ENCODE results near the gene ITGB1. TPM values are rescaled to one million over a fixed set of nuclear protein-coding genes. Genes with fewer than 3 reads are reported as not detected.
A peak's percentile ranks its signal among the peaks of the same experiment; 100 is the strongest.
"Not testable (repeated sequence)": the region's sequence is repeated elsewhere in the genome, so short reads cannot be mapped to it uniquely, and the experiment has no call there.

ITGB1 gene
- total and polyA plus RNA-seq, 11 donors, result 150 to 1,693 (median 701) TPM

GRCh38 chr10:32982293-32982709 is 24.3 kb upstream of the ITGB1 start:
- no peak for ATAC-seq
- Histone ChIP-seq H3K27me3 (no peaks in the 10 kb centered on the region), H3K27ac (peak overlapping the region in 11 of 12 donors; percentile 87 to 96 (median 93)), H3K4me1 (peaks cover 7 to 70% (median 32%) of the 10 kb centered on the region in 12 donors), H3K36me3 (no peaks in the 10 kb centered on the region), H3K4me3 (no peak overlapping the region), H3K9me3 (no peaks in the 10 kb centered on the region)
- no peak for DNase-seq
- intact Hi-C loops (cut with DNase I), result loop anchor here in 1 of 10 donors (10.0 kb wide), 1 partner anchor 538 kb away; the partner anchor contains the start of gene CCDC7
- WGBS, 4 donors, result 76 to 86% (median 78%) methylated on average over 9 of the region's 9 CpGs
- TF ChIP-seq CTCF (IDR thresholded peaks at IDR 0.05) (no peak), POLR2A (IDR thresholded peaks at IDR 0.05) (no peak)

GRCh38 chr10:32981760-32982159 is 23.7 kb upstream of the ITGB1 start:
- Histone ChIP-seq H3K9me3 (no peaks in the 10 kb centered on the region), H3K27me3 (no peaks in the 10 kb centered on the region), H3K36me3 (no peaks in the 10 kb centered on the region), H3K27ac (peak overlapping the region; percentile 87 to 96 (median 92)), H3K4me3 (peak overlapping the region in 1 of 12 donors; percentile 64), H3K4me1 (peaks cover 7 to 70% (median 32%) of the 10 kb centered on the region in 12 donors)
- peak; percentile 66 to 75 (median 71) for DNase-seq
- 28 to 46% (median 41%) methylated on average over 4 of the region's 4 CpGs for WGBS, 4 donors
- TF ChIP-seq CTCF (IDR thresholded peaks at IDR 0.05) (no peak), POLR2A (IDR thresholded peaks at IDR 0.05) (no peak)
- intact Hi-C loops (cut with DNase I), result loop anchor here in 5 of 10 donors (2.0 to 10.0 kb wide), 3 partner anchors 23 to 537 kb away; partner anchors contain the start of genes ITGB1 (in 3 of the 5) and CCDC7 (in 1 of the 5)
- peak; percentile 22 to 75 (median 41) for ATAC-seq

- peak; percentile 87 to 95 (median 93) for DNase-seq
- intact Hi-C loops (cut with DNase I), result loop anchor here in 5 of 10 donors (1.0 to 10.0 kb wide), 4 partner anchors 22 to 536 kb away; partner anchors contain the start of genes ITGB1 (in 4 of the 5) and CCDC7 (in 1 of the 5)
- H3K27me3 ChIP-seq, result no peaks in the 10 kb centered on the region
- H3K36me3 ChIP-seq, result no peaks in the 10 kb centered on the region
- peak overlapping the region; percentile 15 to 64 (median 58) for H3K4me3 ChIP-seq
- H3K9me3 ChIP-seq, result no peaks in the 10 kb centered on the region
- ATAC-seq, result peak; percentile 93 to 98 (median 96)
- 9 to 16% (median 12%) methylated on average over 26 to 38 of the region's 38 CpGs for WGBS, 4 donors
- TF ChIP-seq CTCF (IDR thresholded peaks at IDR 0.05), result peak in 1 of 12 donors; percentile 2
- peak in 1 of 2 donors; percentile 72 for TF ChIP-seq POLR2A (IDR thresholded peaks at IDR 0.05)
- H3K27ac ChIP-seq, result peak overlapping the region; percentile 87 to 96 (median 92)
- peaks cover 7 to 63% (median 28%) of the 10 kb centered on the region in 12 donors for H3K4me1 ChIP-seq
Observed at GRCh38 chr10:32980558-32981468, 22.8 kb upstream of the ITGB1 start.

- peak overlapping the region; percentile 87 to 96 (median 92) for H3K27ac ChIP-seq
- H3K9me3 ChIP-seq, result no peaks in the 10 kb centered on the region
- 1 to 8% (median 2%) methylated on average over 6 of the region's 6 CpGs for WGBS, 4 donors
- peaks cover 7 to 57% (median 24%) of the 10 kb centered on the region in 12 donors for H3K4me1 ChIP-seq
- DNase-seq (no peak), ATAC-seq (no peak)
- no peaks in the 10 kb centered on the region for H3K27me3 ChIP-seq
- TF ChIP-seq CTCF (IDR thresholded peaks at IDR 0.05), result no peak
- no peak for TF ChIP-seq POLR2A (IDR thresholded peaks at IDR 0.05)
- no peaks in the 10 kb centered on the region for H3K36me3 ChIP-seq
- intact Hi-C loops (cut with DNase I), result loop anchor here in 5 of 10 donors (1.0 to 10.0 kb wide), 4 partner anchors 21 to 535 kb away; partner anchors contain the start of genes ITGB1 (in 4 of the 5) and CCDC7 (in 1 of the 5)
- H3K4me3 ChIP-seq, result peak overlapping the region; percentile 15 to 64 (median 58)
Observed at GRCh38 chr10:32980242-32980557, 22.2 kb upstream of the ITGB1 start.

- not testable (repeated sequence) for DNase-seq, ATAC-seq, H3K36me3 ChIP-seq, H3K9me3 ChIP-seq, H3K27me3 ChIP-seq
- Histone ChIP-seq H3K4me1 (peaks cover 7 to 52% (median 24%) of the 10 kb centered on the region in 12 donors), H3K4me3 (peak overlapping the region in 3 of 12 donors; percentile 58 to 64 (median 58)), H3K27ac (peak overlapping the region in 8 of 12 donors; percentile 90 to 96 (median 94))
- 94 to 95% (median 94%) methylated on average over 14 of the region's 14 CpGs for WGBS, 4 donors
- intact Hi-C loops (cut with DNase I), result loop anchor here in 5 of 10 donors (1.0 to 10.0 kb wide), 4 partner anchors 21 to 535 kb away; partner anchors contain the start of genes ITGB1 (in 4 of the 5) and CCDC7 (in 1 of the 5)
Observed at GRCh38 chr10:32979719-32980118, 21.7 kb upstream of the ITGB1 start.

Data from heart left ventricle (tissue), 16 donors.